Measurements from ENCODE around the gene MYO9B. TPM values are rescaled to one million over a fixed set of nuclear protein-coding genes. Genes with fewer than 3 reads are reported as not detected.
"Not testable (repeated sequence)": the region's sequence is repeated elsewhere in the genome, so short reads cannot be mapped to it uniquely, and the experiment has no call there.

MYO9B gene
- total RNA-seq, 2 experiments from 2014 or later = 280 to 356 TPM

GRCh38 chr19:17158584-17158983 lies 83.0 kb downstream of the MYO9B start:
- CTCF ChIA-PET = interaction anchor here (4.5 kb wide), 1 partner anchor 25 kb away, joined by 17 read pairs; no protein-coding TSS in a partner anchor
- Mint-ChIP-seq H3K4me1 (peaks cover 14% of the 10 kb centered on the region), H3K27me3 (no peaks in the 10 kb centered on the region), H3K9me3 (ENCODE audit: low read depth) (no peaks in the 10 kb centered on the region), H3K4me3 (no peak overlapping the region), H3K27ac (no peak overlapping the region), H3K36me3 (peaks cover 59% of the 10 kb centered on the region)
- DNase-seq = no peak
- ATAC-seq = no peak

GRCh38 chr19:17159466-17160393 lies 84.2 kb downstream of the MYO9B start:
- ATAC-seq (no peak), DNase-seq (no peak)
- CTCF ChIA-PET = interaction anchor here (0.8 to 4.5 kb wide), 2 partner anchors 24 to 76 kb away, joined by 3 to 17 read pairs; no protein-coding TSS in a partner anchor
- H3K27me3 Mint-ChIP-seq = no peaks in the 10 kb centered on the region
- peaks cover 14% of the 10 kb centered on the region for H3K4me1 Mint-ChIP-seq
- no peak overlapping the region for H3K4me3 Mint-ChIP-seq
- H3K36me3 Mint-ChIP-seq = peaks cover 63% of the 10 kb centered on the region
- no peaks in the 10 kb centered on the region for H3K9me3 Mint-ChIP-seq (ENCODE audit: low read depth)
- H3K27ac Mint-ChIP-seq = peak overlapping the region; percentile 47

- H3K36me3 Mint-ChIP-seq = peaks cover 64% of the 10 kb centered on the region
- H3K9me3 Mint-ChIP-seq (ENCODE audit: low read depth) = no peaks in the 10 kb centered on the region
- CTCF ChIA-PET = interaction anchor here (1.0 to 4.5 kb wide), 2 partner anchors 16 to 23 kb away, joined by 3 to 17 read pairs; no protein-coding TSS in a partner anchor
- DNase-seq (peak; percentile 78), ATAC-seq (peak; percentile 86)
- no peaks in the 10 kb centered on the region for H3K27me3 Mint-ChIP-seq
- H3K4me1 Mint-ChIP-seq = peaks cover 14% of the 10 kb centered on the region
- H3K4me3 Mint-ChIP-seq = no peak overlapping the region
- peak overlapping the region; percentile 73 for H3K27ac Mint-ChIP-seq
Measured at GRCh38 chr19:17160908-17161307, 85.3 kb downstream of the MYO9B start.

- Mint-ChIP-seq H3K36me3 (peaks cover 59% of the 10 kb centered on the region), H3K4me1 (peaks cover 14% of the 10 kb centered on the region)
- DNase-seq; ATAC-seq; H3K27me3 Mint-ChIP-seq; H3K27ac Mint-ChIP-seq; H3K4me3 Mint-ChIP-seq; H3K9me3 Mint-ChIP-seq (ENCODE audit: low read depth): not testable (repeated sequence)
- CTCF ChIA-PET = interaction anchor here (4.5 kb wide), 1 partner anchor 22 kb away, joined by 17 read pairs; no protein-coding TSS in a partner anchor
Measured at GRCh38 chr19:17162131-17162530, 86.6 kb downstream of the MYO9B start.

GRCh38 chr19:17162580-17162979 lies 87.0 kb downstream of the MYO9B start:
- H3K27ac Mint-ChIP-seq = no peak overlapping the region
- H3K4me1 Mint-ChIP-seq = peaks cover 14% of the 10 kb centered on the region
- no peak overlapping the region for H3K4me3 Mint-ChIP-seq
- CTCF ChIA-PET = interaction anchor here (4.5 kb wide), 1 partner anchor 21 kb away, joined by 17 read pairs; no protein-coding TSS in a partner anchor
- ATAC-seq (no peak), DNase-seq (no peak)
- peaks cover 58% of the 10 kb centered on the region for H3K36me3 Mint-ChIP-seq
- no peaks in the 10 kb centered on the region for H3K27me3 Mint-ChIP-seq
- H3K9me3 Mint-ChIP-seq (ENCODE audit: low read depth) = no peaks in the 10 kb centered on the region

GRCh38 chr19:17163652-17164051 lies 88.1 kb downstream of the MYO9B start:
- no peaks in the 10 kb centered on the region for H3K27me3 Mint-ChIP-seq
- H3K27ac Mint-ChIP-seq = no peak overlapping the region
- H3K36me3 Mint-ChIP-seq = peaks cover 65% of the 10 kb centered on the region

GRCh38 chr19:17164639-17165038 lies 89.1 kb downstream of the MYO9B start:
- ATAC-seq = no peak

More at GRCh38 chr19:17163652-17164051, 88.1 kb downstream of the MYO9B start:
- CTCF ChIA-PET = interaction anchor here (1.1 to 1.8 kb wide), 2 partner anchors 10 to 20 kb away, joined by 3 to 4 read pairs; no protein-coding TSS in a partner anchor
- Mint-ChIP-seq H3K4me1 (peaks cover 14% of the 10 kb centered on the region), H3K9me3 (ENCODE audit: low read depth) (no peaks in the 10 kb centered on the region), H3K4me3 (no peak overlapping the region)
- DNase-seq (no peak), ATAC-seq (no peak)

GRCh38 chr19:17165715-17166114 lies 90.1 kb downstream of the MYO9B start:
- peaks cover 65% of the 10 kb centered on the region for H3K36me3 Mint-ChIP-seq
- CTCF ChIA-PET = interaction anchor here (1.8 kb wide), 1 partner anchor 7 kb away, joined by 4 read pairs; no protein-coding TSS in a partner anchor
- no peaks in the 10 kb centered on the region for H3K27me3 Mint-ChIP-seq
- H3K9me3 Mint-ChIP-seq (ENCODE audit: low read depth) = no peaks in the 10 kb centered on the region
- ATAC-seq (no peak), DNase-seq (no peak)
- no peak overlapping the region for H3K27ac Mint-ChIP-seq
- no peak overlapping the region for H3K4me3 Mint-ChIP-seq
- peaks cover 7% of the 10 kb centered on the region for H3K4me1 Mint-ChIP-seq

More at GRCh38 chr19:17164639-17165038, 89.1 kb downstream of the MYO9B start:
- DNase-seq = no peak
- Mint-ChIP-seq H3K36me3 (peaks cover 67% of the 10 kb centered on the region), H3K4me3 (no peak overlapping the region), H3K4me1 (peaks cover 12% of the 10 kb centered on the region), H3K27me3 (no peaks in the 10 kb centered on the region), H3K27ac (no peak overlapping the region), H3K9me3 (ENCODE audit: low read depth) (no peaks in the 10 kb centered on the region)
- CTCF ChIA-PET = interaction anchor here (1.8 kb wide), 1 partner anchor 9 kb away, joined by 4 read pairs; no protein-coding TSS in a partner anchor

- Mint-ChIP-seq H3K27ac (peak overlapping the region; percentile 43), H3K9me3 (ENCODE audit: low read depth) (no peaks in the 10 kb centered on the region), H3K4me3 (no peak overlapping the region), H3K36me3 (peaks cover 62% of the 10 kb centered on the region), H3K4me1 (peaks cover 12% of the 10 kb centered on the region), H3K27me3 (no peaks in the 10 kb centered on the region)
- DNase-seq (no peak), ATAC-seq (peak; percentile 45)
- CTCF ChIA-PET = interaction anchor here (1.7 kb wide), 1 partner anchor 12 kb away, joined by 3 read pairs; no protein-coding TSS in a partner anchor
Measured at GRCh38 chr19:17170538-17171297, 95.1 kb downstream of the MYO9B start.

GRCh38 chr19:17171874-17172273 lies 96.3 kb downstream of the MYO9B start:
- no peak overlapping the region for H3K4me3 Mint-ChIP-seq
- DNase-seq (no peak), ATAC-seq (no peak)
- H3K27me3 Mint-ChIP-seq = no peaks in the 10 kb centered on the region
- peaks cover 12% of the 10 kb centered on the region for H3K4me1 Mint-ChIP-seq
- CTCF ChIA-PET = interaction anchor here (1.7 kb wide), 1 partner anchor 11 kb away, joined by 3 read pairs; no protein-coding TSS in a partner anchor
- no peak overlapping the region for H3K27ac Mint-ChIP-seq
- no peaks in the 10 kb centered on the region for H3K9me3 Mint-ChIP-seq (ENCODE audit: low read depth)
- H3K36me3 Mint-ChIP-seq = peaks cover 62% of the 10 kb centered on the region

GRCh38 chr19:17172624-17173345 lies 97.2 kb downstream of the MYO9B start:
- ATAC-seq = no peak
- no peak overlapping the region for H3K27ac Mint-ChIP-seq
- H3K4me3 Mint-ChIP-seq = no peak overlapping the region
- no peak for DNase-seq
- H3K4me1 Mint-ChIP-seq = peaks cover 12% of the 10 kb centered on the region
- H3K27me3 Mint-ChIP-seq = no peaks in the 10 kb centered on the region
- peaks cover 66% of the 10 kb centered on the region for H3K36me3 Mint-ChIP-seq
- H3K9me3 Mint-ChIP-seq (ENCODE audit: low read depth) = no peaks in the 10 kb centered on the region
- CTCF ChIA-PET = interaction anchor here (0.5 to 0.9 kb wide), 3 partner anchors 8 to 596 kb away, joined by 3 to 4 read pairs (median 4); no protein-coding TSS in a partner anchor

- CTCF ChIA-PET = interaction anchor here (0.7 kb wide), 1 partner anchor 33 kb away, joined by 4 read pairs; no protein-coding TSS in a partner anchor
- no peak for DNase-seq
- Mint-ChIP-seq H3K4me3 (no peak overlapping the region), H3K27ac (no peak overlapping the region), H3K27me3 (no peaks in the 10 kb centered on the region), H3K36me3 (peaks cover 45% of the 10 kb centered on the region), H3K9me3 (ENCODE audit: low read depth) (no peaks in the 10 kb centered on the region), H3K4me1 (peaks cover 22% of the 10 kb centered on the region)
- no peak for ATAC-seq
Measured at GRCh38 chr19:17178291-17178690, 102.7 kb downstream of the MYO9B start.

All from activated CD8-positive, alpha-beta memory T cell treated with anti-CD3 and anti-CD28 coated beads, Interleukin-2, amount 10 ng/mL, durations not matched to agents 7 days and 5 days (primary cell).